ENCODE measurements around the gene SERPINB5.
"Not testable (repeated sequence)": the region's sequence is repeated elsewhere in the genome, so short reads cannot be mapped to it uniquely, and the experiment has no call there.

Gene SERPINB5, protein sequence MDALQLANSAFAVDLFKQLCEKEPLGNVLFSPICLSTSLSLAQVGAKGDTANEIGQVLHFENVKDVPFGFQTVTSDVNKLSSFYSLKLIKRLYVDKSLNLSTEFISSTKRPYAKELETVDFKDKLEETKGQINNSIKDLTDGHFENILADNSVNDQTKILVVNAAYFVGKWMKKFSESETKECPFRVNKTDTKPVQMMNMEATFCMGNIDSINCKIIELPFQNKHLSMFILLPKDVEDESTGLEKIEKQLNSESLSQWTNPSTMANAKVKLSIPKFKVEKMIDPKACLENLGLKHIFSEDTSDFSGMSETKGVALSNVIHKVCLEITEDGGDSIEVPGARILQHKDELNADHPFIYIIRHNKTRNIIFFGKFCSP

DNA sequence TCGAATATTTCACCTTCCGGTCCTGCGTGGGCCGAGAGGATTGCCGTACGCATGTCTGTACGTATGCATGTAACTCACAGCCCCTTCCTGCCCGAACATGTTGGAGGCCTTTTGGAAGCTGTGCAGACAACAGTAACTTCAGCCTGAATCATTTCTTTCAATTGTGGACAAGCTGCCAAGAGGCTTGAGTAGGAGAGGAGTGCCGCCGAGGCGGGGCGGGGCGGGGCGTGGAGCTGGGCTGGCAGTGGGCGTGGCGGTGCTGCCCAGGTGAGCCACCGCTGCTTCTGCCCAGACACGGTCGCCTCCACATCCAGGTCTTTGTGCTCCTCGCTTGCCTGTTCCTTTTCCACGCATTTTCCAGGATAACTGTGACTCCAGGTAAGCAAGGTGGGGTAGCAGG, at the start of gene SERPINB5:
Gene SERPINB5 (plus strand): TSS at position 291 of the 400 bp plus-strand sequence. CDS start 7,471 bp downstream, outside the sequence.
- ATAC-seq, result no peak

- ATAC-seq, result peak in 1 of 2 donors; percentile 36
Measured at GRCh38 chr18:63427558-63427957, 49.2 kb upstream of the SERPINB5 start.

GRCh38 chr18:63430526-63430925, 46.2 kb upstream of the SERPINB5 start:
- no peak for ATAC-seq

DNA sequence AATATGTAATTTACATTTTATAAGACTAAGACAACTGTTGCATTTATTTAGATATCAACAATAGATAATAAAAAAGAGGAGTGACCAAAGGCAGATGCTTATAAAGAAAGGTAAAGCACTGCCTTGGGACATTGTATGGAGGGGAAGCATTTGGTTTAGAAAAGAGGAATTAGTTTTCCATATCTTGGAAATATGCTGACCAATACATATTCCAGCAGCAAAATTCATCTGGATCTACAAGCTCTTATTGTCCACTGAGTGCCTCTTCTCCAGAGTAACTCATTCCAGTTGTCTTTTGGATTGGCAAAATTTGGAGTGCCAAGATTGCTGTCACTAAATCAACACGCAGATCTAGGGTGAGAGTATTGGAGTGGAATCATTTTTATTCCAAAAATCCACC, 45.6 kb upstream of the SERPINB5 start:
- ATAC-seq, result no peak

- no peak for ATAC-seq
Measured at GRCh38 chr18:63433334-63433866, 43.4 kb upstream of the SERPINB5 start.

DNA sequence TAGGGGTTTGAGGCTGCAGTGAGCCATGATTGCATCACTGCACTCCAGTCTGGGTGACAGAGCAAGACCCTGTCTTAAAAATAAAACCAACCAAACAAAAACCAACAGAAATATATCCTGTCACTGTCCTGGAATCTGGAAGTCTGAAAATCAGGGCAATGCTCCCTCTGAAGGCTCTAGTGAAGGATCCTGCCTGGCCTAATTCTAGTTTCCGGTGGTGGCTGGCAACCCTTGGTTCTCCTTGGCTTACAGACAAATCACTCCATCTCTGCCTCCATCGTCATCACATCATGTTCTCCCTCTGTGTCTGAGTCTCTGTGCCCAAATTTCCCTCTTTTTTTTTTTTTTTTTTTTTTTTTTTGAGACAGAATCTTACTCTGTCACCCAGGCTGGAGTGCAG, 38.6 kb upstream of the SERPINB5 start:
- no peak for ATAC-seq

DNA sequence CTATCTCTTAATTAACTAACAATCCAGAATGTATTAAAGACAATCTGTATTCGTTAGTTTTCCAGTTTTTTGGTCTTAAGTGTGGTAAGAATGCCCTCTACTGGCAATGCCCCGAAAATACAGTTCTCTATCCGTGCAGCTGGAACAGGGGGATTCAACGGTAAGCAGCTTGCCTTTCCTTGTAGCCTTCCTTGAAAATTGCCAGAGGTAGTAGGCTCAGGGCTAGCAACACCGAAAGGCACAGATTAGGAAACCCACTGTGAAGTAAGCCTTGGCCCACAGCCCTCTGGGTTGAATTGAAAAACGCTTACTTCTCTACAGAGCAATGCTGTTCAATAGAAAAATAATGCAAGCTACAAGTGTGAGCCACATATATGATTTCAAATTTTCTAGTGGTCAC, 37.4 kb upstream of the SERPINB5 start:
- peak; percentile 38 to 44 for ATAC-seq

DNA sequence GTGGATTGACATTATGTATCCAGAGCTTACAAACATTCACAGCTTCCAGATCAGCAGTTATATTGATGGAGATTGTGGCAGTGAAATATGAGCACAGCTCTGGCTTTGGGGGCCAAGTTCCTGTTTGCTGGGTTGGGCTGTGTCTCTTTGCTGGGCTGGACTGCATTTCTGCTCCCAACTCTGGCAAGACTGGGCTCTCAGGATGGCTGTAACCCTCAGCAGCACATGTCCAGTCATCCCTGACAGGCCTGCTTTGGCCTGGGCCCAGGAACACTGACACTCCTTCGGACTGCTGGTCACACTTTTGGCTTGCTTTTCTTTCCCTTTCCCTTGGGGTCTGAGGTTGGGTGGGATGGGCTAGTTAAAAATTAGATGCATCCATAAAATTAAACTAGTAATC, 36.5 kb upstream of the SERPINB5 start:
- no peak for ATAC-seq

- no peak for ATAC-seq
Measured at GRCh38 chr18:63440881-63441280, 35.9 kb upstream of the SERPINB5 start.

DNA sequence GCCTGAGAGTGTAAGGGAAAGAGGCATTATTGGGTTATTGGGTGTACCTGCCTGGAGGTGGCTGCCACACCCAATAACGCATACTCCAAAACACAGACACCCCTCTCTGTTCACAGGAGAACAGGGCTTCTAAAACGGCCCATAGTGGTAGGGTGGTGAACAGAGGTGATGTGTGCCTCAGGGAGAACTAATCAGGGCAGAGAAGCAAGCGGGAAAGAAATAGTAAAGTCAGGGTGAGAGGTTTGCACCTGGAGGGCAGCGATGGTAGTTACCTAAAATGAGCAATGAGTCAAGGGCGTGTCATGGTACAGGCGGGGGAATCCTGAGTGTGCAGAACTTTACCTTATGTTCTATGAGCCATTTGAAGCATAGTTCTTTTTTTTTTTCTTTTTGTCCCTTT, 32.9 kb upstream of the SERPINB5 start:
- peak in 1 of 2 donors; percentile 47 for ATAC-seq

- ATAC-seq, result peak in 1 of 2 donors; percentile 41
Measured at GRCh38 chr18:63444580-63444979, 32.2 kb upstream of the SERPINB5 start.

- ATAC-seq, result no peak
Measured at GRCh38 chr18:63445037-63445436, 31.7 kb upstream of the SERPINB5 start.

- no peak for ATAC-seq
Measured at GRCh38 chr18:63446266-63446665, 30.5 kb upstream of the SERPINB5 start.

GRCh38 chr18:63447066-63447465, 29.7 kb upstream of the SERPINB5 start:
- ATAC-seq, result no peak

DNA sequence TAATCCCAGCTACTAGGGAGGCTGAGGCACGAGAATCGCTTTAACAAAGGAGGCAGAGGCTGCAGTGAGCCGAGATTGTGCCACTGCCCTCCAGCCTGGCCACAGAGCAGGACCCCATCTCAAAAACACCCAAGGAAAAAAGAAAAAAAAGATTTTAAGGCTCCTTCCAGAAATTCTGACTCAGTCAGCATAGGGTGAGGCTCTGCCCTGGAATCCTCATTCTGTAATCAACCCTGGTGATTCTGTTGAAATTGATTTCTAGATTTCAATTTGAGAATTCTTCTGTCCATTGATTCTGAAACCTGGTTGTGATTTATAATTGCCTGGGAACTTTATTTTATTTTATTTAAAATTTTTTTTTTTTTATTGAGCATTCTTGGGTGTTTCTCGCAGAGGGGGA, 27.3 kb upstream of the SERPINB5 start:
- no peak for ATAC-seq

- ATAC-seq, result no peak
Measured at GRCh38 chr18:63451799-63452660, 24.7 kb upstream of the SERPINB5 start.

- not testable (repeated sequence) for ATAC-seq
Measured at GRCh38 chr18:63452751-63453150, 24.0 kb upstream of the SERPINB5 start.

DNA sequence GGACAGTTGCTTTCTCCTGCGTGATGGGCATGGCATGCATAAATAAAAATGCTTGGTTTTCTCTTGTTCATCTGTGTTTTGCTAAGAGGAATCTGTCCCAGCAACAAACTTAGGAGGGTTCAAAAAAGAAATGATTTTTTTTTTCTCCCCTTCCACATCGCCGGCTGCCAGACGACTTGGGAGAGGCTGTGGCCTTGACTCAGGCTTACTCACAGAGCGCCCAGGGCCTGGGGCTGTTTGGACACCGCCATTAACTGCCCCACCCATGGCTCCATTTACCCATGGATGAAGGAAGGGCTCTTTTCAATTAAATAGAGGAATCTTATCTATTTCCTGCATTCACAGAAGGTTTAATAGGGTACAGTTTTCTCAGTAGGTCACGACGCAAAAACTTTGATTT, 22.3 kb upstream of the SERPINB5 start:
- no peak for ATAC-seq

- ATAC-seq, result no peak
Measured at GRCh38 chr18:63457977-63458376, 18.8 kb upstream of the SERPINB5 start.

GRCh38 chr18:63460414-63460813, 16.3 kb upstream of the SERPINB5 start:
- no peak for ATAC-seq

DNA sequence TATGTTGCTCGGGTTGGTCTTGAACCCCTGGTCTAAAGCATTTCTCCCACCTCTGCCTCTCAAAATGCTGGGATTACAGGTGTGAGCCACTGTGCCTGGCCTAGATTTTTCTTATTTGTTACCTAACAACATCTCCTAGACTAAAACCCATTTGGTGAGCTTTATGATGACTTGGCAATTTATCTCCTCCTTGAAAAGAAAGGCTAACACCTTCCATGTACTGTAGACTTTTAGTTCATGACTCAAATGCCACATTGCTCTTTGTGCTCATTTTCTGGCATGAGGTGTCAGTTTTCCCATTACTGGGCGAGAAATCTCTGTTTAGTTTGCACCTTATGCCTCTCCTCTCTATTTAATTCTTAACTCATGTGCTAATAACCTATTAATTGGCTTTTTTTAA, 12.3 kb upstream of the SERPINB5 start:
- no peak for ATAC-seq

DNA sequence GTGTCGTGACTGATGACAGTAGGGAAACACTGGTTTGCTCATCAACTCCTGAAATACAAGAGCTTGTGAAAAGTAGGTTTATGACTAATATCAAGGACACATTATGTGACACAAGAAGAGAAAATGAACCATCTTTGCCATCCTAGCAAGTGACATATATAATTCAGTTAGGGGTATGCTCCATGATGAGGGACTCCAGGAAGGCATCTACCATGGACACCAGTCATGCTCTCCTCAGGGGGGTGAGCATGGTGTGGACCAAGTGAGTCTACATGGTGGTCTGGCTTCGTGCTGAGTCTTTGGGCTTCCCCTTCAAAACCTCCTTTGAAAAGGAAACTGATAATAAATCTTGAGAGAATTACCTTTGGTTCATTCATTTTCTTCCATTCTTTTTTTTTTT, 11.7 kb upstream of the SERPINB5 start:
- ATAC-seq, result peak; percentile 28 to 49

DNA sequence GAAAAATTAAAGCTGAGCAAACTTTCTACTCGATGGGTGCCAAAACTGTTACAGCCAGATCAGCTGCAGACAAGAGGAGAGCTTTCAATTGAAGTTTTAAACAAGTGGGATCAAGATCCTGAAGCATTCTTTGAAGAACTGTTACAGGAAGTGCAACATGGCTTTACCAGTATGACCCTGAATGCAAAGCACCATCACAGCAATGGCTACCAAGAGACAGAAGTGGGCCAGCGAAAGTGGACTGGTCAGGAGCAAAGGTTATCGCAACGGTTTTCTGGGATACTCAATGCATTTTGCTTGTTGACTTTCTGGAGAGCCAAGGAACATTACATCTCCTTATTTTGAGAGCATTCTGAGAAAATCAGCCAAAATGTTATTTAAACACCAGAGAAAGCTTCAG, 9.1 kb upstream of the SERPINB5 start:
- no peak for ATAC-seq

DNA sequence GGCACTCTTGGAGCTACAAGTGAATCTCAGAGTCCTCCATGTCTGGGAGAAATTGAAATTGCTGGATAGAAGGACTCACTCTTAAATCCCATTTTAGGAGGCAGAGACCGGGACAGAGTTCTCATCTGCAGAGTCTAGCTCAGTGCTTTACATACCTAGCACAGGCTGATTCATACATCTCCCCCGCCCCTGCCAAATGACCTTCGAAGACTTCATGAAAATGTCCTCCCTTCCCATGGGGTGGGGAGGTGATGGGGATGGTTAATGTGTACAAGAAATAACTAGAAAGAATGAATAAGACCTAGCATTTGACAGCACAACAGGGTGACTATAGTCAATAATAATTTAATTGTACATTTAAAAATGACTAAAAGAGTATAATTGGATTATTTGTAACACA, 8.2 kb upstream of the SERPINB5 start:
- ATAC-seq, result no peak
